ENCODE data around the gene C19orf38. TPM values are rescaled to one million over a fixed set of nuclear protein-coding genes. Genes with fewer than 3 reads are reported as not detected.

C19orf38 gene
- total and polyA plus RNA-seq, 8 donors: 0.92 to 2.2 (median 1.2) TPM; not detected in 3

- H3K9me3 ChIP-seq: no peaks in the 10 kb centered on the region
- H3K36me3 ChIP-seq: peaks cover 41 to 100% (median 98%) of the 10 kb centered on the region in 4 donors
- DNase-seq: peak in 1 of 2 donors; percentile 2
- no peak for TF ChIP-seq POLR2AphosphoS5 (IDR thresholded peaks at IDR 0.05)
- TF ChIP-seq CTCF (IDR thresholded peaks at IDR 0.05): no peak
- TF ChIP-seq POLR2A (IDR thresholded peaks at IDR 0.05): no peak
- no peak for TF ChIP-seq EP300 (IDR thresholded peaks at IDR 0.05)
- no peaks in the 10 kb centered on the region for H3K27me3 ChIP-seq
- intact Hi-C loops (cut with DNase I; ENCODE audit: low total_unique reads): no loop called here
- no peak overlapping the region for H3K27ac ChIP-seq
- WGBS, 5 donors: 95 to 100% (median 96%) methylated on average over 3 to 6 of the region's 6 CpGs
- peaks cover 0 to 7% (median 0%) of the 10 kb centered on the region in 4 donors for H3K4me1 ChIP-seq
- no peak overlapping the region for H3K4me3 ChIP-seq
Measured at GRCh38 chr19:10916602-10917001, 68.4 kb downstream of the C19orf38 start.

- DNase-seq: no peak
- Histone ChIP-seq H3K4me1 (peaks cover 0 to 7% (median 0%) of the 10 kb centered on the region in 4 donors), H3K36me3 (peaks cover 46 to 100% (median 98%) of the 10 kb centered on the region in 4 donors), H3K27ac (no peak overlapping the region), H3K4me3 (no peak overlapping the region), H3K9me3 (no peaks in the 10 kb centered on the region), H3K27me3 (no peaks in the 10 kb centered on the region)
- intact Hi-C loops (cut with DNase I; ENCODE audit: low total_unique reads): no loop called here
- TF ChIP-seq CTCF (IDR thresholded peaks at IDR 0.05) (no peak), POLR2AphosphoS5 (IDR thresholded peaks at IDR 0.05) (no peak), EP300 (IDR thresholded peaks at IDR 0.05) (no peak), POLR2A (IDR thresholded peaks at IDR 0.05) (no peak)
- 87 to 94% (median 91%) methylated on average over 11 of the region's 11 CpGs for WGBS, 5 donors
Measured at GRCh38 chr19:10918359-10918758, 70.1 kb downstream of the C19orf38 start.

Small RNA genes within 50 kb of the gene (small RNA-seq; reads per million reads assigned to genes)
- 0 to 0.20 (median 0.08) reads per million in 4 donors for gene MIR199A1
- gene MIR6793: 0 to 0.77 (median 0.30) reads per million in 4 donors

Other genes with a start within 250 kb of the C19orf38 start
- 100 to 1,000 TPM in 3 of 5 donors, 10 to 100 TPM in 2; 58.0 to 161 (median 101) TPM for gene SLC44A2, start 222.9 kb upstream of the C19orf38 start, total RNA-seq
- gene SLC44A2, start 222.9 kb upstream of the C19orf38 start, polyA plus RNA-seq: 10 to 100 TPM; 26.1 to 66.9 (median 64.4) TPM
- 100 to 1,000 TPM in 3 of 5 donors, 10 to 100 TPM in 2; 65.3 to 381 (median 142) TPM for gene ILF3, start 194.1 kb upstream of the C19orf38 start, total RNA-seq
- 10 to 100 TPM; 33.5 to 84.2 (median 49.8) TPM for gene ILF3, start 194.1 kb upstream of the C19orf38 start, polyA plus RNA-seq
- gene QTRT1, start 147.0 kb upstream of the C19orf38 start, total RNA-seq: 100 to 1,000 TPM in 2 of 5 donors, 10 to 100 TPM in 3; 21.7 to 104 (median 66.5) TPM
- gene QTRT1, start 147.0 kb upstream of the C19orf38 start, polyA plus RNA-seq: 100 to 1,000 TPM; 113 to 153 (median 115) TPM
- gene DNM2, start 130.3 kb upstream of the C19orf38 start, total RNA-seq: 100 to 1,000 TPM; 270 to 541 (median 289) TPM
- gene DNM2, start 130.3 kb upstream of the C19orf38 start, polyA plus RNA-seq: 100 to 1,000 TPM in 1 of 3 donors, 10 to 100 TPM in 2; 77.8 to 130 (median 83.6) TPM
- gene TMED1, start 12.2 kb upstream of the C19orf38 start, total RNA-seq: 10 to 100 TPM in 4 of 5 donors, under 1 TPM in 1; 0.58 to 45.2 (median 20.4) TPM
- gene TMED1, start 12.2 kb upstream of the C19orf38 start, polyA plus RNA-seq: 10 to 100 TPM; 17.9 to 24.5 (median 21.9) TPM
- 10 to 100 TPM in 4 of 5 donors, 1 to 10 TPM in 1; 5.2 to 21.0 (median 15.6) TPM for gene CARM1, start 23.1 kb downstream of the C19orf38 start, total RNA-seq
- 10 to 100 TPM; 15.1 to 19.2 (median 18.2) TPM for gene CARM1, start 23.1 kb downstream of the C19orf38 start, polyA plus RNA-seq
- gene YIPF2, start 80.2 kb downstream of the C19orf38 start, total RNA-seq: 10 to 100 TPM in 4 of 5 donors, under 1 TPM in 1; 0.58 to 72.3 (median 52.6) TPM
- gene YIPF2, start 80.2 kb downstream of the C19orf38 start, polyA plus RNA-seq: 10 to 100 TPM; 19.1 to 28.6 (median 28.6) TPM
- gene TIMM29, start 80.4 kb downstream of the C19orf38 start, total RNA-seq: 100 to 1,000 TPM in 1 of 5 donors, 10 to 100 TPM in 3, 1 to 10 TPM in 1; 9.8 to 294 (median 34.4) TPM
- 10 to 100 TPM; 14.3 to 18.6 (median 14.3) TPM for gene TIMM29, start 80.4 kb downstream of the C19orf38 start, polyA plus RNA-seq
- gene SMARCA4, start 112.6 kb downstream of the C19orf38 start, total RNA-seq: 100 to 1,000 TPM in 1 of 5 donors, 10 to 100 TPM in 4; 28.6 to 158 (median 74.5) TPM
- 10 to 100 TPM; 41.5 to 77.2 (median 47.4) TPM for gene SMARCA4, start 112.6 kb downstream of the C19orf38 start, polyA plus RNA-seq
- gene LDLR, start 241.0 kb downstream of the C19orf38 start, total RNA-seq: 100 to 1,000 TPM in 4 of 5 donors, 10 to 100 TPM in 1; 45.5 to 626 (median 149) TPM
- gene LDLR, start 241.0 kb downstream of the C19orf38 start, polyA plus RNA-seq: 10 to 100 TPM; 23.2 to 36.4 (median 27.6) TPM